RWPE2 (cell line): ENCODE results near the gene INTS7.

Experiments used
- ATAC-seq: fragments of 200-7000 bp; cut with Tn5 transposase; 3 replicates; pipeline ENCODE4 v1.9.1; 2021; ENCODE audit warnings: low read depth
- DNase-seq: peaks from one replicate; pipeline ENCODE4 v3.0.0-alpha.2; 2020; ENCODE audit warnings: low spot score
- H3K27ac ChIP-seq: fragments of 450-650 bp; 2 replicates; pipeline ENCODE4 v1.5.1; 2017; ENCODE audit warnings: mild to moderate bottlenecking; ENCODE audit not compliant: poor library complexity, severe bottlenecking
- H3K27me3 ChIP-seq: fragments of 250-450 bp; sonication (Bioruptor Pico); 2 replicates; pipeline ENCODE4 v1.5.1; 2021; ENCODE audit warnings: mild to moderate bottlenecking, moderate library complexity; ENCODE audit not compliant: insufficient read depth, poor library complexity, severe bottlenecking
- H3K36me3 ChIP-seq: fragments of 250-450 bp; sonication (Bioruptor Pico); 2 replicates; pipeline ENCODE4 v1.5.1; 2020; ENCODE audit warnings: low read depth, mild to moderate bottlenecking, moderate library complexity
- H3K4me1 ChIP-seq: fragments of 250-450 bp; sonication (Bioruptor Pico); 2 replicates; pipeline ENCODE4 v1.5.1; 2021; ENCODE audit warnings: mild to moderate bottlenecking, moderate library complexity; ENCODE audit not compliant: insufficient read depth, poor library complexity, severe bottlenecking
- H3K4me3 ChIP-seq: fragments of 250-450 bp; sonication (Bioruptor Pico); 2 replicates; pipeline ENCODE4 v1.5.1; 2021; ENCODE audit warnings: mild to moderate bottlenecking, moderate library complexity; ENCODE audit not compliant: severe bottlenecking
- H3K9me3 ChIP-seq: fragments of 250-450 bp; sonication (Bioruptor Pico); 2 replicates; pipeline ENCODE4 v1.5.1; 2021; ENCODE audit warnings: mild to moderate bottlenecking, moderate library complexity; ENCODE audit not compliant: severe bottlenecking
- TF ChIP-seq, protein P1 (sequence below): fragments of 450-650 bp; IDR thresholded peaks from one replicate; pipeline ENCODE4 v1.5.1; 2017; ENCODE audit warnings: mild to moderate bottlenecking, moderate library complexity; ENCODE audit not compliant: poor library complexity, severe bottlenecking

Gene INTS7

DNA sequence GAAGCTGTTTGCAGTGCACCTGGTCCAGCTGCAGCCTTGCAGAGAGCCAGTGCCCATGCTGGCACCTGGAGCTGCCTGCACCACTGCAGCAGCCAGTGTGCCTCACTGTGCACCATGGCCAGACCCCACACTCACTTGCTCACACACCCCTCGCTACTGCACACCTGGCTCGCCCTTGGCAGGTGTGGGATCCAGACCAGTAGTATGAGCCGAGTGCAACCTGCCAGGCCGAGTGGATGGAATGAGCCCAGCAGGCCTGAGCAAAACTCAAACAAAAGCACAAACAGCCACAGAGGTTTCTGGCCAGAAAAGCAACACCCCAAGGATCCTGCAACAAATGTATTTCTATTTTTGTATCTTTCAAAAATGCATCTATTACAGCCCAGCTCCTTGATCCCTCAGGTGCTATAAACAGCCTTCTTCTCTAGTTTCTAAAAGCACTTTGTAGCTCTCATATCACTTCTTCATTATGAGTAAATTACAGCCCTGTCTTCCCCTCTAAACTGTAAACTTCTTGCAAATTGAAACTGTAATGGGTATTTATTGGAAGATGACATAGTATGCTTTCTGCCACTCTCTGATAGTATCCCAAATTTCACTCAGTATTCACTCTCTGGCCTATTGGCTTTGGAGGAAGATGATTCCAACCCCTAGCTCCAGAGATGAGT, 132.6 kb downstream of the INTS7 start:
- H3K27me3 ChIP-seq, result no peaks in the 10 kb centered on the region
- H3K27ac ChIP-seq, result no peak overlapping the region
- DNase-seq, result no peak
- no peaks in the 10 kb centered on the region for H3K36me3 ChIP-seq
- H3K4me3 ChIP-seq, result no peak overlapping the region
- no peak for ATAC-seq
- no peaks in the 10 kb centered on the region for H3K9me3 ChIP-seq
- TF ChIP-seq, protein P1, sequence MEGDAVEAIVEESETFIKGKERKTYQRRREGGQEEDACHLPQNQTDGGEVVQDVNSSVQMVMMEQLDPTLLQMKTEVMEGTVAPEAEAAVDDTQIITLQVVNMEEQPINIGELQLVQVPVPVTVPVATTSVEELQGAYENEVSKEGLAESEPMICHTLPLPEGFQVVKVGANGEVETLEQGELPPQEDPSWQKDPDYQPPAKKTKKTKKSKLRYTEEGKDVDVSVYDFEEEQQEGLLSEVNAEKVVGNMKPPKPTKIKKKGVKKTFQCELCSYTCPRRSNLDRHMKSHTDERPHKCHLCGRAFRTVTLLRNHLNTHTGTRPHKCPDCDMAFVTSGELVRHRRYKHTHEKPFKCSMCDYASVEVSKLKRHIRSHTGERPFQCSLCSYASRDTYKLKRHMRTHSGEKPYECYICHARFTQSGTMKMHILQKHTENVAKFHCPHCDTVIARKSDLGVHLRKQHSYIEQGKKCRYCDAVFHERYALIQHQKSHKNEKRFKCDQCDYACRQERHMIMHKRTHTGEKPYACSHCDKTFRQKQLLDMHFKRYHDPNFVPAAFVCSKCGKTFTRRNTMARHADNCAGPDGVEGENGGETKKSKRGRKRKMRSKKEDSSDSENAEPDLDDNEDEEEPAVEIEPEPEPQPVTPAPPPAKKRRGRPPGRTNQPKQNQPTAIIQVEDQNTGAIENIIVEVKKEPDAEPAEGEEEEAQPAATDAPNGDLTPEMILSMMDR, result no peak
- H3K4me1 ChIP-seq, result no peaks in the 10 kb centered on the region

DNA sequence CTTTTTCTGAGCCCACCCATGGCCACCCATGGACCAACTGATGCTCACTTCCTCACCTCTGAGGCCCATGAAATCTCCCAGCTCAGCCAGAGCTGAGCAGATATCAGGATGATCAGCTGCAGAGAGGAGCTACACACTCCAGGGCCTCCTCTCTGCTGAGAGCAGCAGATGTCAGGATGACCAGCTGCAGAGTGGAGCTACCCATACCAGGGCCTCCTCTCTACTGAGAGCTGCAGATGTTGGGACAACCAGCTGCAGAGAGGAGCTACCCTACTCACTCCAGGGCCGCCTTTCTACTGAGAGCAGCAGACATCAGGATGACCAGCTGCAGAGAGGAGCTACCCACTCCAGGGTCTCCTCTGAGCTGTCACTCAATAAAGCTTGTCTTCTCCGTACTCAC, 133.4 kb downstream of the INTS7 start:
- TF ChIP-seq, protein P1, result no peak

DNA sequence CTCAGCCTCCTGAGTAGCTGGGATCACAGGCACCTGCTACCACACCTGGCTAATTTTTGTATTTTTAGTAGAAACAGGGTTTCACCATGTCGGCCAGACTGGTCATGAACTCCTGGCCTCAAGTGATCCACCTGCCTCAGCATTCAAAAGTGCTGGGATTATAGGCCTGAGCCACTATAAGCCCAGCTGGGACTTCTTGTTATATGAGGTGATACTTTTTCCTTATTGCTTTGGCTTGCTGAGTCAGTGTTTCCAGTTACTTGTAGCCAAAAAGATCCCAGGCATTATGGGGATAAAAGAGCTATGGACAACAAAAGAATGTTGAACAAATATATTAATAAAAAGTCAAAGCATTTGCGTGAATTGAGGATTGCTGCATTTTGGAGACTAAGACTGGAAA, 134.9 kb downstream of the INTS7 start:
- DNase-seq (no peak), ATAC-seq (no peak)
- Histone ChIP-seq H3K4me1 (no peaks in the 10 kb centered on the region), H3K9me3 (no peaks in the 10 kb centered on the region), H3K27me3 (no peaks in the 10 kb centered on the region), H3K4me3 (no peak overlapping the region), H3K27ac (no peak overlapping the region), H3K36me3 (no peaks in the 10 kb centered on the region)
- TF ChIP-seq, protein P1, result no peak

More for the DNA sequence above, 133.4 kb downstream of the INTS7 start:
- no peak overlapping the region for H3K27ac ChIP-seq
- DNase-seq (no peak), ATAC-seq (no peak)
- H3K36me3 ChIP-seq, result no peaks in the 10 kb centered on the region
- H3K9me3 ChIP-seq, result no peaks in the 10 kb centered on the region
- H3K4me1 ChIP-seq, result no peaks in the 10 kb centered on the region
- H3K4me3 ChIP-seq, result no peak overlapping the region
- H3K27me3 ChIP-seq, result no peaks in the 10 kb centered on the region

DNA sequence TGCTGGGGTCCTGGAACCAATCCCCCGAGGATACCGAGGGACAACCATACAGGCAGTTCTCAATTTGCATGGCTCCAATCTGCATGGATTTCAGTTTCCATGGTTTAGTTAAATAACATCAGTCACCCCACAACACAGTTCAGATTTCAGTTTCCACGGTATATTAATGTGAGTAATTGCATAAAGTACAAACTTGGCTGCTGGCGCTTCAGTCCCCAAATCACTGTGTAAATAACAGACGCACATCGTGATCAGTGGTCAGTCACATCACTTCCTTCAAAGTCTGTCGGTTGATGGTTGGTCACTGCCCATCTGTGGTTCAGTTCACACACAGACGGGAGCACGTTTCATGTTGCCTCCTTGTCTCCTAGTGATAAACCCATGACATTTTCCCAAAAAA, 138.4 kb downstream of the INTS7 start:
- H3K27ac ChIP-seq, result no peak overlapping the region
- no peaks in the 10 kb centered on the region for H3K27me3 ChIP-seq
- DNase-seq (no peak), ATAC-seq (no peak)
- TF ChIP-seq, protein P1, result no peak
- H3K4me3 ChIP-seq, result no peak overlapping the region
- no peaks in the 10 kb centered on the region for H3K36me3 ChIP-seq
- no peaks in the 10 kb centered on the region for H3K4me1 ChIP-seq
- no peaks in the 10 kb centered on the region for H3K9me3 ChIP-seq

DNA sequence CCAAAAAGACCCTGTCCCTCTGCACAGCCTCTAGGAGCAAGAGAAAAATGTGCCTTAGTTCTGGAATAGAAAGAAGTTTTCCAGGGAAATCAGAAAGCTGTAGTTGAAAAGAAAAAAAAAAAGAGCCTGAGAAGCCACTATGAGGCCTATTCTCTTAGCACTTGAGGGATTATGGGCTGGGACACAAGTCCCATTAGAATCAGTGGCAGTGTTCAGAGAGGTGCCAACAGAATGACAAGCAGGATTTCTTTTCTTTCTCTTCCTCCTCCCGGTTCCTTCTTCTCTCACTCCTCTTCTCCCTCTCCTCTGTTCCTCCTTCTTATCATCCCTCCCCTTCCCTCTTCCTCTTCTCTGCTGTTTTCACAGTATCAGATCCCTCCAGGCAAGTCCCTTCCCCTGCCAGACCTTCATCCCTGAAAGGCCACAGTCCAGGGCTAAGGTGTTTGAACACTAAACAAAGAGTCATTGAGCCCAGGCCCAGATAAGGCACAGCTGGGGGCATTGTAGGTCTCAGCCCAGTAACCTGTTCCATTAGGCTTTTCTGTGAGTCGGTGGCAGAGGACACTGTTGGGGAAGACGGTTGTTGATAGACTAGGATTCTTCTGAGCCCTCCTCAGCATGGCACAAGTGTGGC, 140.1 kb downstream of the INTS7 start:
- no peak overlapping the region for H3K27ac ChIP-seq
- ATAC-seq, result no peak

More for the DNA sequence above, 140.1 kb downstream of the INTS7 start:
- Histone ChIP-seq H3K9me3 (no peaks in the 10 kb centered on the region), H3K4me1 (no peaks in the 10 kb centered on the region), H3K36me3 (no peaks in the 10 kb centered on the region), H3K4me3 (no peak overlapping the region), H3K27me3 (no peaks in the 10 kb centered on the region)
- TF ChIP-seq, protein P1, result no peak
- no peak for DNase-seq
